B cell (primary cell): Measurements from ENCODE around the gene FAM83G. TPM values are rescaled to one million over a fixed set of nuclear protein-coding genes. Genes with fewer than 3 reads are reported as not detected.

ENCODE experiments used
- ATAC-seq: fragments of 200-7000 bp; cut with Tn5 transposase; one replicate; pipeline ENCODE4 v1.10.0; 2021; ENCODE audit warnings: low read depth, mild to moderate bottlenecking, moderate number of reproducible peaks, moderate library complexity
- CTCF ChIA-PET: fragments of 350-600 bp; sonication (Branson Sonifier 250); formaldehyde crosslinking; loops from one replicate; lab custom pipeline; 2021; ENCODE audit warnings: antibody characterized with exemption, inconsistent platforms; lab: Charles Lee
- POLR2A ChIA-PET: fragments of 350-600 bp; sonication (Branson Sonifier 250); formaldehyde crosslinking; loops from one replicate; lab custom pipeline; 2021; ENCODE audit warnings: antibody characterized with exemption; lab: Charles Lee
- DNase-seq: peaks from one replicate; pipeline ENCODE4 v3.0.0; 2013
- H2AFZ ChIP-seq: 2 replicates; pipeline ENCODE4 v1.6.1; 2012; ENCODE audit warnings: mild to moderate bottlenecking, low read depth, low read length; ENCODE audit not compliant: insufficient read depth, poor library complexity, severe bottlenecking
- H3K27ac ChIP-seq, 2 donors: 1 replicate in 1 of 2; 2 replicates in 1 of 2; pipeline ENCODE4 v1.5.1; 2012 to 2013; ENCODE audit warnings: low read length in 2 of 2, mild to moderate bottlenecking in 2 of 2, moderate library complexity in 1 of 2
- H3K27me3 ChIP-seq, 4 experiments: fragments of 200-600 bp in 1 of 4; sonication (generic) in 1 of 4; replicated peaks in 1 of 4; 1 replicate in 2 of 4; 2 replicates in 2 of 4; pipeline versions ENCODE4 v1.6.1 to v1.7.0; 2013 to 2016; ENCODE audit warnings: low read length in 3 of 4, mild to moderate bottlenecking in 2 of 4, mixed read lengths in 1 of 4, moderate library complexity in 1 of 4; ENCODE audit not compliant: insufficient read depth in 4 of 4, control insufficient read depth in 3 of 4; ENCODE audit errors: control extremely low read depth in 1 of 4
- H3K36me3 ChIP-seq, 2 experiments: replicated peaks in 1 of 2; 1 replicate in 1 of 2; 2 replicates in 1 of 2; pipeline versions ENCODE4 v1.6.1 to v1.7.1; 2013; ENCODE audit warnings: low read length in 1 of 2; ENCODE audit not compliant: insufficient read depth in 2 of 2, control insufficient read depth in 1 of 2; ENCODE audit errors: control extremely low read depth in 1 of 2, extremely low read depth in 1 of 2
- H3K4me1 ChIP-seq, 2 donors: fragments of 200-600 bp in 1 of 2; sonication (generic) in 1 of 2; 1 replicate in 1 of 2; 2 replicates in 1 of 2; pipeline versions ENCODE4 v1.5.1 to v1.6.1; 2013 to 2017; ENCODE audit warnings: low read length in 2 of 2; ENCODE audit not compliant: control insufficient read depth in 2 of 2, insufficient read depth in 2 of 2
- H3K4me2 ChIP-seq: replicated peaks from 2 replicates; pipeline ENCODE3; 2012; ENCODE audit warnings: mild to moderate bottlenecking, low read depth, low read length; ENCODE audit not compliant: poor library complexity, severe bottlenecking
- H3K4me3 ChIP-seq, 5 experiments: fragments of 200-600 bp in 1 of 5; sonication (generic) in 1 of 5; 1 replicate in 3 of 5; 2 replicates in 2 of 5; pipeline versions ENCODE4 v1.5.1 to v1.7.0; 2011 to 2016; ENCODE audit warnings: low read length in 4 of 5, mild to moderate bottlenecking in 4 of 5, low read depth in 2 of 5, control low read depth in 1 of 5, moderate library complexity in 1 of 5; ENCODE audit not compliant: insufficient read depth in 1 of 5; ENCODE audit errors: control extremely low read depth in 1 of 5, extremely low read depth in 1 of 5
- H3K79me2 ChIP-seq: fragments of 200-600 bp; sonication (generic); one replicate; pipeline ENCODE4 v1.6.0; 2016; ENCODE audit warnings: low read length; ENCODE audit not compliant: control insufficient read depth, insufficient read depth
- H3K9ac ChIP-seq: fragments of 200-600 bp; sonication (generic); 2 replicates; pipeline ENCODE4 v1.6.1; 2017; ENCODE audit warnings: mild to moderate bottlenecking, low read length, moderate library complexity
- H3K9me3 ChIP-seq, 3 donors: one replicate each; pipeline versions ENCODE4 v1.6.1 to v1.7.1; 2013; ENCODE audit warnings: low read length in 2 of 3; ENCODE audit not compliant: control insufficient read depth in 2 of 3, insufficient read depth in 1 of 3; ENCODE audit errors: control extremely low read depth in 1 of 3
- H4K20me1 ChIP-seq: 2 replicates; pipeline ENCODE4 v1.6.0; 2012; ENCODE audit warnings: mild to moderate bottlenecking, low read length; ENCODE audit not compliant: insufficient read depth, control insufficient read depth, poor library complexity, severe bottlenecking
- H3K27ac Mint-ChIP-seq: one replicate; pipeline ENCODE4 v1.8.0; 2021; ENCODE audit warnings: mixed read lengths
- H3K27me3 Mint-ChIP-seq: one replicate; pipeline ENCODE4 v1.8.0; 2021; ENCODE audit warnings: mixed read lengths
- H3K4me1 Mint-ChIP-seq: one replicate; pipeline ENCODE4 v1.8.0; 2021; ENCODE audit warnings: mixed read lengths
- H3K4me3 Mint-ChIP-seq: one replicate; pipeline ENCODE4 v1.8.0; 2021; ENCODE audit warnings: mixed read lengths
- H3K9me3 Mint-ChIP-seq: one replicate; pipeline ENCODE4 v1.8.0; 2022; ENCODE audit warnings: mixed read lengths; ENCODE audit not compliant: insufficient read depth
- EZH2 ChIP-seq: IDR thresholded peaks from 2 replicates; pipeline ENCODE4 v1.6.1; 2012; ENCODE audit warnings: borderline replicate concordance, low read depth, mild to moderate bottlenecking, moderate library complexity, low read length; ENCODE audit not compliant: insufficient read depth, poor library complexity, severe bottlenecking
- WGBS: methylation state at CpG from one replicate; pipeline ENCODE4 v1.1.5; 2013; ENCODE audit warnings: missing lambda C conversion rate; ENCODE audit not compliant: insufficient coverage; 5-methylcytosine and 5-hydroxymethylcytosine counted together
- intact Hi-C: fragments of 100-400 bp; cut with micrococcal nuclease; formaldehyde crosslinking; loops from one replicate; pipeline ENCODE4 v1.10.0; 2022
- polyA plus RNA-seq: library from polyadenylated mRNA; depleted of rRNA; stranded (reverse); fragments of >200 nt; gene quantifications from 2 replicates; pipeline ENCODE4 v1.2.3, GENCODE V29; 2012
- total RNA-seq, 2 donors: library from RNA; stranded (reverse); fragments of 120-200 nt in 1 of 2; gene quantifications; 1 replicate in 1 of 2; 2 replicates in 1 of 2; pipeline versions ENCODE4 v1.2.3 to v1.2.4, GENCODE V29; 2013 to 2022
- TF ChIP-seq, protein P1 (sequence below): fragments of 200-600 bp; IDR thresholded peaks from one replicate; pipeline ENCODE4 v1.8.0; 2022; ENCODE audit warnings: antibody characterized with exemption, mild to moderate bottlenecking

Gene FAM83G
- total and polyA plus RNA-seq, 2 donors (not counting 1 experiment from before 2014, with no cell fraction given): 4.7 to 14.3 TPM

DNA sequence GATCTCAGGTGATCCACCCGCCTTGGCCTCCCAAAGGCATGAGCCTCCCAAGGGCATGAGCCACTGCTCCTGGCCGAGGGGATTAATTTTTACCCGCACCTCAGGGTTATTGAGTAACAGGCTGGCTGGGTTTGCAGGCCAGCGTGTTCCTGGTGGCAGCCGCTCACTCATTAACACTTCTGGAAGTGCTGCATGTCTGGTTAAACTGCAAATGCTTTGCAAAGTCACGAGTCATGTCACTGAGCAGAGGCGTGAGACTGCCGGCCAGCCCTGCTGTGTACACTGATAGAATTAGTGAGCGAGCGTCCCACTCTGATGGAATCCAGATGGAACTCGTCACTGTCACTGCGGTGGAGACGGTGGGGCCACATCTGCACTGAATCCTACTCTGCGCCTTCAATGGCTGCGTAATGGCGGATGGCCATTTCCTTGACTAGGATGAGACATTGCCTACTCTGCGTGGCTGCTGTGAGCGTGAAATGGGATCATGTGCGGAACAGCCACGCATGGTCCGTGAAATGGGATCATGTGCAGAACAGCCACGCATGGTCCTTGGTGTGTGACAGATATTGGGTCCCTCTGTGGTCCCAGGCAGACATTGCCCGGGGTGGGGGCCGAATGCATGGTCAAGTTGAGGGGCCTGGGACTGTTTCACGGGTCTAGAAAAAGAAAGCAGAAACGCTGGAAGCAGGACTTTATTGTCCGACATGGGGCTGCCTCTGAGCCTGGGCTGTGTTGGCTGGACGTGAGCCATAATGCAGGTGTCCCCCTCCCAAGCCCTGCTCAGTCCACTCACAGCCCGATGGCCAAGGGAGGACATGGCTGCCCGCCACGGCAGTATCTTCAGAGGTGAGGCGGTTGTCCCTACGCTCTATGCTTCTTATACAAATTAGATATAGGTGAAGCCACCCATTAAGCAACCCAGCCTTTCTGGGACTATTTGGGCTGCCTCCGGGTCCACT, 53.3 kb downstream of the FAM83G start:
- WGBS: 87% methylated on average over 29 of the region's 34 CpGs
- H3K36me3 ChIP-seq: no peaks in the 10 kb centered on the region
- no peak for ATAC-seq
- no peak overlapping the region for H3K27ac ChIP-seq
- intact Hi-C loops: no loop called here
- H3K4me3 ChIP-seq: no peak overlapping the region
- H3K27me3 Mint-ChIP-seq: peaks cover 28% of the 10 kb centered on the region
- TF ChIP-seq, protein P1, sequence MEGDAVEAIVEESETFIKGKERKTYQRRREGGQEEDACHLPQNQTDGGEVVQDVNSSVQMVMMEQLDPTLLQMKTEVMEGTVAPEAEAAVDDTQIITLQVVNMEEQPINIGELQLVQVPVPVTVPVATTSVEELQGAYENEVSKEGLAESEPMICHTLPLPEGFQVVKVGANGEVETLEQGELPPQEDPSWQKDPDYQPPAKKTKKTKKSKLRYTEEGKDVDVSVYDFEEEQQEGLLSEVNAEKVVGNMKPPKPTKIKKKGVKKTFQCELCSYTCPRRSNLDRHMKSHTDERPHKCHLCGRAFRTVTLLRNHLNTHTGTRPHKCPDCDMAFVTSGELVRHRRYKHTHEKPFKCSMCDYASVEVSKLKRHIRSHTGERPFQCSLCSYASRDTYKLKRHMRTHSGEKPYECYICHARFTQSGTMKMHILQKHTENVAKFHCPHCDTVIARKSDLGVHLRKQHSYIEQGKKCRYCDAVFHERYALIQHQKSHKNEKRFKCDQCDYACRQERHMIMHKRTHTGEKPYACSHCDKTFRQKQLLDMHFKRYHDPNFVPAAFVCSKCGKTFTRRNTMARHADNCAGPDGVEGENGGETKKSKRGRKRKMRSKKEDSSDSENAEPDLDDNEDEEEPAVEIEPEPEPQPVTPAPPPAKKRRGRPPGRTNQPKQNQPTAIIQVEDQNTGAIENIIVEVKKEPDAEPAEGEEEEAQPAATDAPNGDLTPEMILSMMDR: no peak
- no peak for TF ChIP-seq EZH2
- DNase-seq: no peak
- ChIA-PET CTCF (no interaction called here), POLR2A (no interaction called here)
- H3K4me1 ChIP-seq: peaks cover 0 to 5% of the 10 kb centered on the region in 2 donors
- no peaks in the 10 kb centered on the region for H3K79me2 ChIP-seq
- no peak overlapping the region for H2AFZ ChIP-seq
- H3K4me2 ChIP-seq: no peak overlapping the region
- H3K4me3 Mint-ChIP-seq: no peak overlapping the region
- H3K9me3 ChIP-seq: peaks cover 0 to 5% (median 0%) of the 10 kb centered on the region in 3 donors
- H3K9ac ChIP-seq: no peak overlapping the region
- H4K20me1 ChIP-seq: no peaks in the 10 kb centered on the region
- H3K4me1 Mint-ChIP-seq: peaks cover 3% of the 10 kb centered on the region
- H3K9me3 Mint-ChIP-seq: no peaks in the 10 kb centered on the region
- peaks cover 0 to 14% (median 2%) of the 10 kb centered on the region in 4 experiments for H3K27me3 ChIP-seq
- H3K27ac Mint-ChIP-seq: no peak overlapping the region

DNA sequence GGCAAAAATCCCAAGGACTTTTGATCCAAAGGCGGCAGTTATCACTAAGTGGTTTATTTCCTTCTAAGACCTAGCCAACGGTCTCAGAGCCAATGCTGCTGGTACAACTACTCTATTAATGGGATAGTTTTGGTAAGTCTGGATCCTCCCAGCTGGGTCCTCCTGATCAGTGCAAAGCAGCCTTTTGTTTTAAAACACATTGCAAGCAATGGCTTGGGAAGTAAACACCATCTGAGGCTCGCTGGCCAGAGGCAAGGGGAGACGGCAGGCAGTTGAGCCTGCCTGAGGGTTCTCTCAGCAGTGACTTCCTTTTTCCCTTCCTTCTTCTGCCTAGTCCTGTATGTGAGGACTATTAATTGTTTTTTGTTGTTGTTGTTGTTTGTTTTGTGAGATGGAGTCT, 54.2 kb downstream of the FAM83G start:
- Histone ChIP-seq H2AFZ (no peak overlapping the region), H3K79me2 (no peaks in the 10 kb centered on the region), H3K36me3 (no peaks in the 10 kb centered on the region), H3K4me2 (no peak overlapping the region), H3K4me3 (no peak overlapping the region), H3K9me3 (peaks cover 0 to 6% (median 0%) of the 10 kb centered on the region in 3 donors), H3K27ac (no peak overlapping the region), H4K20me1 (no peaks in the 10 kb centered on the region), H3K4me1 (peaks cover under 1 to 1% of the 10 kb centered on the region in 2 donors), H3K9ac (no peak overlapping the region), H3K27me3 (peaks cover 0 to 16% (median 4%) of the 10 kb centered on the region in 4 experiments)
- ChIA-PET CTCF (no interaction called here), POLR2A (no interaction called here)
- Mint-ChIP-seq H3K9me3 (no peaks in the 10 kb centered on the region), H3K4me3 (no peak overlapping the region), H3K4me1 (peaks cover 4% of the 10 kb centered on the region), H3K27ac (no peak overlapping the region), H3K27me3 (peaks cover 36% of the 10 kb centered on the region)
- 44% methylated on average over 2 of the region's 4 CpGs for WGBS
- intact Hi-C loops: no loop called here
- TF ChIP-seq EZH2: no peak
- TF ChIP-seq, protein P1: no peak
- ATAC-seq (no peak), DNase-seq (no peak)
